Neural progenitor cell (in vitro differentiated cells): ENCODE results near the gene LIN28A.

ENCODE experiments used
- EZH2phosphoT487 ChIP-seq: fragments of 200-600 bp; sonication (generic); IDR thresholded peaks from 2 replicates; pipeline ENCODE4 v1.6.1; 2017; ENCODE audit warnings: antibody characterized with exemption
- TF ChIP-seq, protein P1 (sequence below): fragments of 200-600 bp; sonication (generic); IDR thresholded peaks from 2 replicates; pipeline ENCODE4 v1.5.1; 2017; ENCODE audit warnings: antibody characterized with exemption, mild to moderate bottlenecking

DNA sequence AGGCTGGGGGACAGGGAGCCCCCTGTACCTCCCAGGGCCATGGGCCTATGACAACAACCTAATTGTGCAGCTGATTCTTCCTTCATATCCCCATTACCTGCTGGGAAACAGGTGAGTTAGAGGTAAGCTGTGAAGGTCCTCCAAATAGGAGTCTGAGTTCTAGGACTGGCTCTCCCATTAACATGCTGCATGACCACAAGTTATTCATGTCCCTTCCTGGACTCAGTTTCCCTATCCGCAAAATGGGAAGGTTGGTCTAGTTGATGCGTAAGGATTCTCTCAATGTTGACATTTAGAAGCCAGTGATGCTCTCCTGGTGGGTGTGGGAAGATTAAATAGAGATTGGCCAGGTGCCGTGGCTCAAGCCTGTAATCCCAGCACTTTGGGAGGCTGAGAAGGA is 42.1 kb upstream of the LIN28A start:
- TF ChIP-seq, protein P1, sequence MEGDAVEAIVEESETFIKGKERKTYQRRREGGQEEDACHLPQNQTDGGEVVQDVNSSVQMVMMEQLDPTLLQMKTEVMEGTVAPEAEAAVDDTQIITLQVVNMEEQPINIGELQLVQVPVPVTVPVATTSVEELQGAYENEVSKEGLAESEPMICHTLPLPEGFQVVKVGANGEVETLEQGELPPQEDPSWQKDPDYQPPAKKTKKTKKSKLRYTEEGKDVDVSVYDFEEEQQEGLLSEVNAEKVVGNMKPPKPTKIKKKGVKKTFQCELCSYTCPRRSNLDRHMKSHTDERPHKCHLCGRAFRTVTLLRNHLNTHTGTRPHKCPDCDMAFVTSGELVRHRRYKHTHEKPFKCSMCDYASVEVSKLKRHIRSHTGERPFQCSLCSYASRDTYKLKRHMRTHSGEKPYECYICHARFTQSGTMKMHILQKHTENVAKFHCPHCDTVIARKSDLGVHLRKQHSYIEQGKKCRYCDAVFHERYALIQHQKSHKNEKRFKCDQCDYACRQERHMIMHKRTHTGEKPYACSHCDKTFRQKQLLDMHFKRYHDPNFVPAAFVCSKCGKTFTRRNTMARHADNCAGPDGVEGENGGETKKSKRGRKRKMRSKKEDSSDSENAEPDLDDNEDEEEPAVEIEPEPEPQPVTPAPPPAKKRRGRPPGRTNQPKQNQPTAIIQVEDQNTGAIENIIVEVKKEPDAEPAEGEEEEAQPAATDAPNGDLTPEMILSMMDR, result no peak
- no peak for TF ChIP-seq EZH2phosphoT487
